OCI-LY1 (cell line): Measurements from ENCODE around the gene RNF182.

Experiments
- EZH2 ChIP-seq: fragments of 200-600 bp; sonication (generic), shearing (Covaris generic); IDR thresholded peaks from 2 replicates; pipeline ENCODE4 v1.8.0; 2017; ENCODE audit warnings: borderline replicate concordance, mixed run types, mild to moderate bottlenecking, antibody characterized with exemption, low read length, moderate library complexity, mixed read lengths
- TF ChIP-seq, protein P1 (sequence below): fragments of 200-600 bp; sonication (generic), shearing (Covaris generic); IDR thresholded peaks from 2 replicates; pipeline ENCODE4 v1.5.1; 2017; ENCODE audit warnings: mild to moderate bottlenecking, antibody characterized with exemption, low read length, moderate library complexity, mixed read lengths

DNA sequence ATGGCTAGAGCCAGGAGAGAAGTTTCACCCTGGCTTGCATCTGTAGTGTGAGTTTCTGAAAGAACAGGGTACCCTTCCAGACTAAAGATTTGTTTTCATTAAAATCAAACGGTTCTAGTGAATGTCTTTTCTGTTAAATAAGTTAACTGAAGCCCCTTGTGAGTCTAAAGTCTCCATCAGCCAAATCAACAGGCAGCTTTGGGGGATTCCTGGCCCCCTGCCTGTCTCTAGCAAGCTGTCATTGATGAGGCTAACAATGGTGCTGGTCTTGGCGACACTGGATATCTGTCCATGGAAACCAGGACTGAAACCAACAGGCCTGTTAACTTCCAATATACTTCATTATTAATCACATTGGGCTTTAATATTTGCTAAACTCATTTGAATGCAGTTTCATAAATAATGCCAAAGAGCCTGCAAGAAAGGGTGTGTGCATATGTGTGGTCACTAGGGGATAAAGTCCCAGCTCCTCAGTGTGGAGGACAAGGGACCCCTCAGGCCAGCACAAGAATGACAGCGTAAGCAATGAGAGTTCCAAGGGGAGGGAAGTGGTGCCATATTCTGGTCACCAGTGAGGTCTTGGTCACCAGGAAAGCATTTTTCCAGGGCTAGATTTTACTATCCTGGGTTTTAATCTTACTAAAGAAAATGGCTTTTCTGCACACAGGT, 9.1 kb upstream of the RNF182 start:
- TF ChIP-seq, protein P1, sequence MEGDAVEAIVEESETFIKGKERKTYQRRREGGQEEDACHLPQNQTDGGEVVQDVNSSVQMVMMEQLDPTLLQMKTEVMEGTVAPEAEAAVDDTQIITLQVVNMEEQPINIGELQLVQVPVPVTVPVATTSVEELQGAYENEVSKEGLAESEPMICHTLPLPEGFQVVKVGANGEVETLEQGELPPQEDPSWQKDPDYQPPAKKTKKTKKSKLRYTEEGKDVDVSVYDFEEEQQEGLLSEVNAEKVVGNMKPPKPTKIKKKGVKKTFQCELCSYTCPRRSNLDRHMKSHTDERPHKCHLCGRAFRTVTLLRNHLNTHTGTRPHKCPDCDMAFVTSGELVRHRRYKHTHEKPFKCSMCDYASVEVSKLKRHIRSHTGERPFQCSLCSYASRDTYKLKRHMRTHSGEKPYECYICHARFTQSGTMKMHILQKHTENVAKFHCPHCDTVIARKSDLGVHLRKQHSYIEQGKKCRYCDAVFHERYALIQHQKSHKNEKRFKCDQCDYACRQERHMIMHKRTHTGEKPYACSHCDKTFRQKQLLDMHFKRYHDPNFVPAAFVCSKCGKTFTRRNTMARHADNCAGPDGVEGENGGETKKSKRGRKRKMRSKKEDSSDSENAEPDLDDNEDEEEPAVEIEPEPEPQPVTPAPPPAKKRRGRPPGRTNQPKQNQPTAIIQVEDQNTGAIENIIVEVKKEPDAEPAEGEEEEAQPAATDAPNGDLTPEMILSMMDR = no peak
- TF ChIP-seq EZH2 = no peak
